GM19372 (cell line): ENCODE data around the gene WSB1.
"Not testable (repeated sequence)": the region's sequence is repeated elsewhere in the genome, so short reads cannot be mapped to it uniquely, and the experiment has no call there.

Experiments
- ATAC-seq: cut with Tn5 transposase; IDR thresholded peaks from one replicate; pipeline ENCODE4 v1.9.1; 2021; ENCODE audit warnings: mild to moderate bottlenecking, low read depth, moderate library complexity; ENCODE audit not compliant: unreplicated experiment

WSB1 gene

GRCh38 chr17:27276653-27277156 is 17.2 kb upstream of the WSB1 start:
- no peak for ATAC-seq

- ATAC-seq = not testable (repeated sequence)
Observed at GRCh38 chr17:27279132-27279531, 14.8 kb upstream of the WSB1 start.

- no peak for ATAC-seq
Observed at GRCh38 chr17:27280527-27280926, 13.4 kb upstream of the WSB1 start.

DNA sequence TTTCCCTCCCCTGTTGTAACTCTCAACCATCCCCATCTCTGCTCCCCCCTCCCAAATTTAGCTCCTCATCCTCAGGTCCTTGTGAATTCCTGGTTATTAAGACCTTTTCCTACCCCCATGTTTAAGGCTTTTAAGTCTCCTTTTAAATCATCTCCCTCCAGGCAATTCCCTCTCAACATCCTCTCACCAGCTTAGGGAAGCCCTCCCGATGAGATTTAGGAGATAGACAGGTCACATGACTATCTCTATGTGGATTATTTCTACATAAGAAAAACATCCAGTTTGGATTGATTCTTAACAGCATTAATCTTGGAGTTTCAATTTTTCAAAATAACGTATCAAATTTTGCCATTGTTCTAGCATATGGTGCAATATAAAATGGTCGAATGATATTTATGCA is 12.5 kb upstream of the WSB1 start:
- no peak for ATAC-seq

- peak; percentile 82 for ATAC-seq
Observed at GRCh38 chr17:27282054-27282551, 11.8 kb upstream of the WSB1 start.

DNA sequence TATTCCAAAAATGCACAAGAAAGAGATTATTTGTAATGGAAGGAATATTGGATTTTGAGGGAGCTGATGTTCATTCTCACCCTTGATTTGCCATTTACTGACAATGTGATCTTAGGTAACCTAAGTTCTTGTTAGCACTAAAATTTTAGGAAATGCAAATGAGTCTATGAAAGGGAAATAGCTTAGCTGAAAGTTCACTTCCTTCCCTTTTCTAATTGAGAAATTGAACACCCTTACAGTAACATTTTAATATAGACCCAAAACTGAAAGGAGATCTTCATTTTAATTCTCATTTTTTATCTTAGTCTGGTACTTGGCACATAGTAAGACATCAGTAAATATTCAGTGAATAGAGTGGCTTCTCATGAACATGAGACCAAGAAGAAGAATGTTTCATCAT is 10.9 kb upstream of the WSB1 start:
- no peak for ATAC-seq

- ATAC-seq = no peak
Observed at GRCh38 chr17:27283751-27284150, 10.2 kb upstream of the WSB1 start.

GRCh38 chr17:27284811-27285415 is 9.0 kb upstream of the WSB1 start:
- ATAC-seq = no peak

DNA sequence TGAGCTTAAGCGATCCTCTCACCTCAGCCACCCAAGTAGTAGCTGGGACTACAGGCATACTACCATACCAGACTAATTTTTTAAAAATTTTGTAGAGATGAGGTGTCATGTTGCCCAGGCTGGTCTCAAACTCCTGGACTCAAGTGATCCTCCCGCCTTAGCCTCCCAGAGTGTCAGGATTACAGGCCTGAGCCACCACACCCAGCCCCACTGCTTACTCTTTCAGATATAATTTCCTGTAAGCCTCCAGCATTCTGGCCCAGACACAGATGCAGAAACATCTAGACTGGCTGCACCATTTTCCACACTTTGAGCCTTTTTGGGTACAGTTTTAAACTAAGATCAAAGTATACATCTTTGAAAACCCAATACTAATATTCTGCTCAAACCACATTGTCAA is 8.4 kb upstream of the WSB1 start:
- ATAC-seq = no peak

DNA sequence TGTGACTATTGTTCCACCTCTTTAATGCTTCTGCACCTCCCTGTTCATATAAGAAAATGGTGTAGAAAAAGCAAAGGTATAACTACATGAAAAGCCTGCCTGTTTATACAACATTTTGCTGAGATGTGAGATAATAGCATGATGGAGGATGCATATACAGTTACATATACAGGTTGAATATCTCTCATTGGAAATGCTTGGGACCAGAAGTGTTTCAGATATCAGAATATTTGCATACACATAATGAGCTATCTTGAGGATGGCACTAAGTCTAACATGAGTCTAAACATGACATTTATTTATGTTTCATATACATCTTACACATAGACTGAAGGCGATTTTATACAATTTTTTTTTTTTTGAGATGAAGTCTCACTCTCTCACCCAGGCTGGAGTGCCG is 5.7 kb upstream of the WSB1 start:
- ATAC-seq = no peak

GRCh38 chr17:27289856-27290255 is 4.1 kb upstream of the WSB1 start:
- ATAC-seq = no peak

DNA sequence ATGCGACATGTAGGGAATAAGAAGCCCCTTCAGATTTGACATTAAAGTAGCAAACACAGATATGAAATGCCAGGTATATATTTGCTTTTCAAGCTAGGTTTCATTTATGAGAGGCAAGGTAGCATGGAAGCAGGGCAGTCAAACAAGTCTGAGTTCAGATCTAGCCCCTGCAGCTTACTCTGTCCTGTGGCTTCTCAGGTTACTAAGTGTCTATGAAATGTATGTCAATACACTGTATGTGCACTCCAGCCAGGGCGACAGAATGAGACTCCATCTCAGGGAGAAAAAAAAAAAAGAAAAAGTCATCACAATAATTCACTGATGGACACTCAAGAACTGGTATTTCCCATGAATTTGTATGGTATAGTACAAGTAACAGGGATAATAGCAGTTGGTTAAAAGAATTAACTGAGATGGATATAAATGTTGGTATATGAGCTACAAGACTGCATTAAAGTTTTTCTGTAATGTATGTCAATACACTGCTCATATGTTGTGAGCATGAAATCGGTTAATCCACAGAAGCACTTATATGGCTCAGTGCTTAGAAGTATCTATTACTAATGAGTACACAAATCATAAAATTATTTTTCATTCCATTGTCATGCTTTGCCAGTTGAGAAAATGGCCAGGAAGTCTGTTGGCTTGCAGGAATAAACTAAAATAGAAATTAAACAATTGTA is 2.9 kb upstream of the WSB1 start:
- ATAC-seq = no peak

- no peak for ATAC-seq
Observed at GRCh38 chr17:27293359-27293897, 486 bp upstream of the WSB1 start.

GRCh38 chr17:27294689-27295630 is 1.0 kb downstream of the WSB1 start:
- ATAC-seq = no peak

- ATAC-seq = no peak
Observed at GRCh38 chr17:27295945-27296344, 2.0 kb downstream of the WSB1 start.

GRCh38 chr17:27296428-27296979 is 2.6 kb downstream of the WSB1 start:
- no peak for ATAC-seq

DNA sequence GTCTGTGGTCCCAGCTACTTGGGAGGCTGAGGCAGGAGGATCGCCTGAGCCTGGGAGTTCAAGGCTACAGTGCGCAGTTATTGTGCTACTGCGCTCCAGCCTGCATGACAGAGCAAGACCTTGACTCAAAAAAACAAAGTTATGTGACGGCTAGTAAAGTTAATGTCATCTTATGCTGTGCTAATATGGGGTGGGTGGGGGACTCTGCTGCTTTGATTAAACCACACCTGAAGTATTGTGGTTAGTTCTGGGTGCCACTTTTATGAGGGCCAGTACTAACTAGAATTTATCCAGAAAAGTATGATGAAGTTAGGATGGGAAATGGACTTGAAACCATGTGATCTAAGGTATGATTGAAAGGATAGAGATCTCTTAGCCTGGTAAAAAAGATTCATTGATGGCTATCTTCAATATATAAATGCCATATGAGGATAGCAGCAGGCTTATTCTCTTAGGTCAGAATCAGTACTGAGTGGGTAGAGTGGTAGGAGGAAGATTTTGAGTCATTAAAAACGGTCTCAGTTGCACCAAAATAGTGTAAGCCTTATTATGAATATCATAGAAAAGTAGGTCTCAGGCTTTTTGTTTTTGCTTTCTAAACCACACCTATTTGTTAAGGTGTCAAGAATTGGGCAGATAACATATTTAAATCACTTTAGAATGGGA is 5.6 kb downstream of the WSB1 start:
- no peak for ATAC-seq

- no peak for ATAC-seq
Observed at GRCh38 chr17:27303734-27304133, 9.8 kb downstream of the WSB1 start.

DNA sequence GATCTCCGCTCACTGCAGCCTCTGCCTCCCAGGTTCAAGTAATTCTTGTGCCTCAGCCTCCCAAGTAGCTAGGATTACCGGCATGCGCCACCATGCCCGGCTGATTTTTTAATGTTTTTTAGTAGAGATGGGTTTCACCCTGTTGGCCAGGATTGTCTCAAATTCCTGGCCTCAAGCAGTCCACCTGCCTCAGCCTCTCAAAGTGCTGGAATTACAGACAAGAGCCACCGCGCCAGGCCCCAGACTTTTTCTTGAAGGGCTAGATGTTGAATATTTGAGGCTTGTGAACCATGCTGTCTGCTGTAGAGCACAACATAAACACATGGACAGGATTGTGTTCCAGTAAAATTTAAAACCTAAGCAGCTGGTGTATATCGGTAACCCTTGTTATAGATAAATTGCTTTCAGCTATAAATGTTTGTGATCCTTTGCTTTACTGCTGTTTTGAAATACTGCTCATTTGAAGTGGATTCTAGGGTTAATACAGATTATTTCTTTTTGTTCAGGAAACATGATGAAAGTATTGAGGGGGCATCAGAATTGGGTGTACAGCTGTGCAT is 12.4 kb downstream of the WSB1 start:
- ATAC-seq = no peak
